Gastroesophageal sphincter (tissue), 3 donors: ENCODE measurements around the gene EXOC3L1.

Source experiments
- EP300 ChIP-seq: sonication (generic); formaldehyde crosslinking; IDR thresholded peaks from one replicate; pipeline ENCODE4 v1.6.1; 2017; ENCODE audit warnings: antibody characterized with exemption, mild to moderate bottlenecking
- POLR2A ChIP-seq, 2 donors: fragments of 450-650 bp; IDR thresholded peaks; one replicate each; pipeline ENCODE4 v1.6.1; 2017; ENCODE audit warnings: antibody characterized with exemption in 2 of 2, mild to moderate bottlenecking in 2 of 2, moderate library complexity in 1 of 2
- POLR2AphosphoS5 ChIP-seq: sonication (generic); formaldehyde crosslinking; IDR thresholded peaks from one replicate; pipeline ENCODE4 v1.6.1; 2017; ENCODE audit warnings: antibody characterized with exemption
- TF ChIP-seq, protein P1 (sequence below), 4 experiments: fragments of 200-600 bp in 2 of 4; fragments of 450-650 bp in 2 of 4; sonication (generic) in 1 of 4; IDR thresholded peaks; one replicate each; pipeline ENCODE4 v1.5.1; 2017 to 2019; ENCODE audit warnings: antibody characterized with exemption in 4 of 4, mild to moderate bottlenecking in 2 of 4, moderate library complexity in 2 of 4

DNA sequence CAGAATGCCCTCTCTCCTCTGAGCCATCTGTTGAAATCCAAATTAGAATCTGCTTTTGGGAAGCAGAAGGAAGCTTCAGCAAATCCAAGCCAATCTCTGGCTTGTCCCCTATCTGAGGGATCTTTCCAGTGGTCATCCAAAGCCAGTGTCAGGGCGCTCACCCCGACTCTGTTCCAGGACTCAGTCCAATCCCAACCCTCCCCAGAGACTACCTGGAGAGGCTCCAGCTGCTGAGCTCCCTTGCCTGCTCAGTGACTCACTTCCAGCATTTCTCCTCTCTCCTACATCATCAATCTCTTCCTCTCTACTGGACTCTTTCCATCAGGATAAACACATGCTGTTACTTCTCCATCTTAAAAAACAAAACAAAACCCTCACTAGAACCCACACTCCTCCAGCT, 8.6 kb downstream of the EXOC3L1 start:
- TF ChIP-seq POLR2A (IDR thresholded peaks at IDR 0.05) (no peak), POLR2AphosphoS5 (peak; percentile 81), EP300 (no peak)
- TF ChIP-seq, protein P1, sequence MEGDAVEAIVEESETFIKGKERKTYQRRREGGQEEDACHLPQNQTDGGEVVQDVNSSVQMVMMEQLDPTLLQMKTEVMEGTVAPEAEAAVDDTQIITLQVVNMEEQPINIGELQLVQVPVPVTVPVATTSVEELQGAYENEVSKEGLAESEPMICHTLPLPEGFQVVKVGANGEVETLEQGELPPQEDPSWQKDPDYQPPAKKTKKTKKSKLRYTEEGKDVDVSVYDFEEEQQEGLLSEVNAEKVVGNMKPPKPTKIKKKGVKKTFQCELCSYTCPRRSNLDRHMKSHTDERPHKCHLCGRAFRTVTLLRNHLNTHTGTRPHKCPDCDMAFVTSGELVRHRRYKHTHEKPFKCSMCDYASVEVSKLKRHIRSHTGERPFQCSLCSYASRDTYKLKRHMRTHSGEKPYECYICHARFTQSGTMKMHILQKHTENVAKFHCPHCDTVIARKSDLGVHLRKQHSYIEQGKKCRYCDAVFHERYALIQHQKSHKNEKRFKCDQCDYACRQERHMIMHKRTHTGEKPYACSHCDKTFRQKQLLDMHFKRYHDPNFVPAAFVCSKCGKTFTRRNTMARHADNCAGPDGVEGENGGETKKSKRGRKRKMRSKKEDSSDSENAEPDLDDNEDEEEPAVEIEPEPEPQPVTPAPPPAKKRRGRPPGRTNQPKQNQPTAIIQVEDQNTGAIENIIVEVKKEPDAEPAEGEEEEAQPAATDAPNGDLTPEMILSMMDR (IDR thresholded peaks at IDR 0.05), result no peak
